PC-3 (cell line): ENCODE data around the gene TEX26. TPM values are rescaled to one million over a fixed set of nuclear protein-coding genes. Genes with fewer than 3 reads are reported as not detected.

Experiments used
- ATAC-seq: fragments of 200-7000 bp; cut with Tn5 transposase; 2 replicates; pipeline ENCODE4 v1.9.1; 2020; ENCODE audit warnings: mild to moderate bottlenecking, moderate library complexity
- BruUV-seq: library from RNA; stranded (reverse); fragments of 400-500 nt; replicated peaks from 2 replicates; lab custom pipeline; 2021; lab: Mats Ljungman, UMichigan
- CTCF ChIA-PET: fragments of 300-600 bp; sonication (Branson Sonifier 250); formaldehyde crosslinking; loops from one replicate; lab custom pipeline; 2022; ENCODE audit warnings: antibody characterized with exemption; lab: Charles Lee
- POLR2A ChIA-PET: fragments of 300-600 bp; sonication (Branson Sonifier 250); formaldehyde crosslinking; loops from one replicate; lab custom pipeline; 2022; ENCODE audit warnings: antibody characterized with exemption; ENCODE audit not compliant: unreplicated experiment; lab: Charles Lee
- DNase-seq: peaks from one replicate; pipeline ENCODE4 v3.0.0-alpha.2; 2015
- H2AFZ ChIP-seq: fragments of 300-600 bp; sonication (generic); 2 replicates; pipeline ENCODE4 v1.6.0; 2016; ENCODE audit warnings: antibody characterized with exemption, low read length
- H3F3A ChIP-seq: fragments of 300-600 bp; sonication (generic); one replicate; pipeline ENCODE4 v1.6.0; 2017; ENCODE audit warnings: antibody characterized with exemption, low read length, control low read depth, mild to moderate bottlenecking; ENCODE audit not compliant: unreplicated experiment
- H3K27ac ChIP-seq: fragments of 300-600 bp; sonication (generic); 2 replicates; pipeline ENCODE4 v1.5.1; 2016; ENCODE audit warnings: mild to moderate bottlenecking, low read length
- H3K27me3 ChIP-seq: fragments of 300-600 bp; sonication (generic); 2 replicates; pipeline ENCODE4 v1.6.1; 2016; ENCODE audit warnings: low read length, mixed read lengths
- H3K36me3 ChIP-seq: fragments of 300-600 bp; sonication (generic); 2 replicates; pipeline ENCODE4 v1.6.1; 2016; ENCODE audit warnings: low read depth, mixed run types, low read length, mixed read lengths
- H3K4me1 ChIP-seq: fragments of 300-600 bp; sonication (generic); 2 replicates; pipeline ENCODE4 v1.5.1; 2016; ENCODE audit warnings: low read length; ENCODE audit not compliant: insufficient read depth
- H3K4me2 ChIP-seq: fragments of 300-600 bp; sonication (generic); 2 replicates; pipeline ENCODE4 v1.6.0; 2016; ENCODE audit warnings: low read length
- H3K4me3 ChIP-seq: fragments of 300-600 bp; sonication (generic); 2 replicates; pipeline ENCODE4 v1.5.1; 2016; ENCODE audit warnings: mild to moderate bottlenecking, low read length, mixed read lengths
- H3K79me2 ChIP-seq: fragments of 300-600 bp; sonication (generic); 2 replicates; pipeline ENCODE4 v1.6.1; 2017; ENCODE audit warnings: low read length, mixed read lengths
- H3K9ac ChIP-seq: fragments of 300-600 bp; sonication (generic); 2 replicates; pipeline ENCODE4 v1.6.0; 2016; ENCODE audit warnings: mild to moderate bottlenecking, low read length
- H3K9me2 ChIP-seq: fragments of 300-600 bp; sonication (generic); replicated peaks from 2 replicates; pipeline ENCODE4 v1.6.1; 2016; ENCODE audit warnings: mixed run types, low read length, mixed read lengths
- H3K9me3 ChIP-seq: fragments of 300-600 bp; sonication (generic); 2 replicates; pipeline ENCODE4 v1.6.1; 2016; ENCODE audit warnings: low read length, mixed read lengths
- H4K20me1 ChIP-seq: fragments of 300-600 bp; sonication (generic); 2 replicates; pipeline ENCODE4 v1.6.1; 2016; ENCODE audit warnings: low read length, mixed read lengths
- CTCF ChIP-seq: fragments of 300-600 bp; sonication (generic); conservative IDR thresholded peaks from 2 replicates; pipeline ENCODE4 v1.5.1; 2017; ENCODE audit warnings: antibody characterized with exemption, low read depth, mild to moderate bottlenecking, low read length
- EZH2 ChIP-seq: fragments of 300-600 bp; sonication (generic); IDR thresholded peaks from one replicate; pipeline ENCODE4 v1.6.1; 2017; ENCODE audit warnings: antibody characterized with exemption, mild to moderate bottlenecking, low read length; ENCODE audit not compliant: unreplicated experiment
- EZH2phosphoT487 ChIP-seq: fragments of 300-600 bp; sonication (generic); IDR thresholded peaks from 2 replicates; pipeline ENCODE4 v1.6.1; 2018; ENCODE audit warnings: mild to moderate bottlenecking, antibody characterized with exemption, low read length, borderline replicate concordance
- intact Hi-C: fragments of 100-400 bp; cut with micrococcal nuclease; formaldehyde crosslinking; loops from 2 replicates; pipeline ENCODE4 v1.9.0; 2023
- total RNA-seq: library from RNA; depleted of rRNA; stranded (reverse); fragments of >200 nt; gene quantifications from 2 replicates; pipeline ENCODE4 v1.2.3, GENCODE V29; 2014

The TEX26 gene
- total RNA-seq, 1 experiment from 2014 or later: not detected

GRCh38 chr13:30991184-30991583 is 58.7 kb downstream of the TEX26 start:
- no peaks in the 10 kb centered on the region for H3K4me1 ChIP-seq
- no peak overlapping the region for H3K27ac ChIP-seq
- no peaks in the 10 kb centered on the region for H3K9me3 ChIP-seq
- ATAC-seq (no peak), DNase-seq (no peak)
- intact Hi-C loops: no loop called here
- ChIA-PET POLR2A (no interaction called here), CTCF (no interaction called here)
- no peaks in the 10 kb centered on the region for H3K79me2 ChIP-seq
- no peak overlapping the region for H3K4me3 ChIP-seq
- no peaks in the 10 kb centered on the region for H4K20me1 ChIP-seq
- no peaks in the 10 kb centered on the region for H3K36me3 ChIP-seq
- no peak overlapping the region for H3K4me2 ChIP-seq
- H3F3A ChIP-seq: no peaks in the 10 kb centered on the region
- TF ChIP-seq EZH2phosphoT487 (no peak), EZH2 (no peak), CTCF (no peak)
- H3K9ac ChIP-seq: no peak overlapping the region
- no TSS peak for BruUV-seq
- H3K9me2 ChIP-seq: no peaks in the 10 kb centered on the region
- no peak overlapping the region for H2AFZ ChIP-seq
- H3K27me3 ChIP-seq: peaks cover 47% of the 10 kb centered on the region

DNA sequence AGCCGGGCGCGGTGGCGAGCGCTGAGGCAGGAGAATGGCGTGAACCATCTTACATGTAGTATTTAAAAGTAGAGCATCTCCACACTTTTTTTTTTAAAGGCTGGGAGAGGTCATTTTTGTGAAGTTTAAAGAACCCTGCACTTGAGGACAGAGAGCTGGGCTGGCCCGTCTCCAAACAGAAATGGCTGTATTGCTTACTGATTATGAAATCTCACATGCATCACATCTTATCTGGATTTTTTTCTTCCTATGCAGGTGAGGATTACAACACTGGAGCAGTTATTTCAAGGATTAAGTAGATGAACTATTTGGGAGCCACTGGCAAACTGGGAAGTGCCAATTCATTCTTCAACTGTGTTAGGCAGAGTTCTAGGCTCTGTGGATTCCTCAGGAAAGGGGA is 59.5 kb downstream of the TEX26 start:
- H3K27ac ChIP-seq: no peak overlapping the region
- DNase-seq (no peak), ATAC-seq (no peak)
- intact Hi-C loops: no loop called here
- ChIA-PET POLR2A (no interaction called here), CTCF (no interaction called here)
- no peaks in the 10 kb centered on the region for H3K79me2 ChIP-seq
- H3K36me3 ChIP-seq: no peaks in the 10 kb centered on the region
- H3K4me1 ChIP-seq: no peaks in the 10 kb centered on the region
- H3K9ac ChIP-seq: no peak overlapping the region
- H3K4me3 ChIP-seq: no peak overlapping the region
- BruUV-seq: no TSS peak
- H3F3A ChIP-seq: no peaks in the 10 kb centered on the region
- H4K20me1 ChIP-seq: no peaks in the 10 kb centered on the region
- no peaks in the 10 kb centered on the region for H3K9me3 ChIP-seq
- peaks cover 50% of the 10 kb centered on the region for H3K27me3 ChIP-seq
- no peaks in the 10 kb centered on the region for H3K9me2 ChIP-seq
- TF ChIP-seq EZH2phosphoT487 (no peak), CTCF (no peak), EZH2 (no peak)
- no peak overlapping the region for H3K4me2 ChIP-seq
- H2AFZ ChIP-seq: no peak overlapping the region

- CTCF ChIA-PET: no interaction called here
Observed at GRCh38 chr13:30995331-30995730, 62.9 kb downstream of the TEX26 start.

More at GRCh38 chr13:30995331-30995730, 62.9 kb downstream of the TEX26 start:
- H3K9me3 ChIP-seq: no peaks in the 10 kb centered on the region
- no peaks in the 10 kb centered on the region for H3F3A ChIP-seq
- no peak overlapping the region for H3K4me2 ChIP-seq
- H3K27ac ChIP-seq: no peak overlapping the region
- no peaks in the 10 kb centered on the region for H3K79me2 ChIP-seq
- no peaks in the 10 kb centered on the region for H3K9me2 ChIP-seq
- no peaks in the 10 kb centered on the region for H4K20me1 ChIP-seq
- no peak overlapping the region for H2AFZ ChIP-seq
- no peak overlapping the region for H3K4me3 ChIP-seq
- intact Hi-C loops: no loop called here
- peaks cover 82% of the 10 kb centered on the region for H3K27me3 ChIP-seq
- ATAC-seq (no peak), DNase-seq (no peak)
- H3K9ac ChIP-seq: no peak overlapping the region
- H3K36me3 ChIP-seq: no peaks in the 10 kb centered on the region
- POLR2A ChIA-PET: no interaction called here
- BruUV-seq: no TSS peak
- no peak for TF ChIP-seq CTCF
- TF ChIP-seq EZH2: no peak
- no peak for TF ChIP-seq EZH2phosphoT487
- no peaks in the 10 kb centered on the region for H3K4me1 ChIP-seq
